Measurements from ENCODE around the gene TMEM247.

Gene TMEM247

DNA sequence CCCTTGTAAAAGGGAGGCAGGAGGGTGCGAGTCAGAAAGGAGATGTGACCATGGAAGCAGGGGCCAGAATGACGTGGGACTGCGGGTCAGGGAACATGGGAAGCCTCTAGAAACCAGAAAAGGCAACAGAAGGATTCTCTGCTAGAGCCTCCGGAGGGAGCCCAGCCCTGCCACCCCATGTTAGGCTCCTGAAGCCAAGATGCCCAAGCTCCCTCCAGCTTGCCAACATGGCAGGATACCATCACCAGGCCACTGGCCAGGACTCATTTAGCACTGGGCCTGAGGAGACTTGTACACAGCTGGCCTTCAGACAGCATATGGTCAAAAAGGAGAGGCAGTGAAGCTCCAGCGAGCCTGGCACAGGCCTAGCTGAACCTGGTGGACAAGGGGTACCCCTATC lies 5.6 kb downstream of the TMEM247 start:
- FAIRE-seq, result no peak
- TF ChIP-seq PAX5 (IDR thresholded peaks at IDR 0.05; ENCODE audit: insufficient read depth, low read length, severe bottlenecking), result no peak
- no peak for TF ChIP-seq POLR2A (IDR thresholded peaks at IDR 0.05; ENCODE audit: low read depth, low read length)
- no peak for TF ChIP-seq TAF1 (IDR thresholded peaks at IDR 0.05; ENCODE audit: low read depth, low read length)
- TF ChIP-seq SPI1 (IDR thresholded peaks at IDR 0.05; ENCODE audit: low read depth, low read length), result no peak
- no peak for TF ChIP-seq POU2F2 (IDR thresholded peaks at IDR 0.05; ENCODE audit: low read depth, low read length)
- no peak for TF ChIP-seq POLR2AphosphoS5 (IDR thresholded peaks at IDR 0.05; ENCODE audit: low read depth, low read length)
- DNase-seq (ENCODE audit: insufficient read length, low spot score), result no peak

DNA sequence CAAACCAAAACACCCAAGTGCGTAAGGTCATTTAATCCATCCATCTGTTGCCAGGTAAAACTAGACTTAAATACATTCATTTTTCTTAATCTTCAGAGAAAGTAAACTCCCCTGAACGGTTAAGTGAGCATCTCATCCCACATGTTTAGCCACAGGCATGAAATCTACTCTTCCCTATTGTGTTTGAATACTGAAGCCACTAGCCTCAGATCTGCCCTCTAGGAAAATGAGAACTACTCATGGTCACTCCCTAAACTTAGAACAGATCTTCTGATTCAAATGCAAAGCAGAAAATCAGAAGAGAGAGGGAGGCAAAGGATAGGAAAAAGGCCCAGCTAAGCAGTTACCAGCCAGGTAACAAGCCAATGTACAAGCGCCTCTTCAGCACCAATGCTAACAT lies 7.1 kb downstream of the TMEM247 start:
- FAIRE-seq, result no peak

DNA sequence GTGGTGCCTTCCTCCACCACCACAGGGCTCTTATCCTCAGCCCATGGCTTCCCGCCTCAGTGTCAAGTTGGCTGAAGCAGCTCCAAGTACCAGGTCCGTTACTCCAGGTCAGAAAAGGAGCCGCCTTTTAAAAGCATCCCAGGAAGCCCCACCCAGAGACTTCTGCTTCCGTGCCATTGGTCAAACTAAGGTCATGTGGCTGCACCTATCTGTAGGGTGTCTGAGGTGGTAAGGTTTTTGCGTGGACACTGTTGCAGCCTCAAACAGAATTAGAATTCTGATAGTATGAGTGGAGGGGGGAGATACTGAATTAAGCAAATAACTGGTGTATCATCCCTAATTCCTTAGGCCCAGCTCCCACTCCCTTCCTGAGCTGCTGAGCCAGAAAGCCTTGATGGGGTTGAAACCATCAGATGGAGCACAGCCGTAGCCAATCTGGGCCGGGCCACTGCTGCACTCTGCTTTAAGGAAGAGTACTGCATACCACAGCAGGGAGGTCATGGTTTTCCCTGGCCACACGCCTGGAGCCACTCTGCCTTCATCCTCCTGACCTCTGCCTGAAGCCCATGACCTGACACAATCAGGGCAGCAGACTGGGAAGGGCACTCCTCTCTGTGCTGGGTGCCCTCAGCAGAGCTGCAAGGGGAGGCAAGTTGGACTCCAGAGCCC lies 8.4 kb downstream of the TMEM247 start:
- DNase-seq (ENCODE audit: insufficient read length, low spot score), result no peak
- no peak for FAIRE-seq
- TF ChIP-seq POU2F2 (IDR thresholded peaks at IDR 0.05; ENCODE audit: low read depth, low read length), result no peak
- TF ChIP-seq TAF1 (IDR thresholded peaks at IDR 0.05; ENCODE audit: low read depth, low read length), result no peak
- no peak for TF ChIP-seq POLR2AphosphoS5 (IDR thresholded peaks at IDR 0.05; ENCODE audit: low read depth, low read length)
- TF ChIP-seq POLR2A (IDR thresholded peaks at IDR 0.05; ENCODE audit: low read depth, low read length), result no peak
- no peak for TF ChIP-seq SPI1 (IDR thresholded peaks at IDR 0.05; ENCODE audit: low read depth, low read length)
- TF ChIP-seq PAX5 (IDR thresholded peaks at IDR 0.05; ENCODE audit: insufficient read depth, low read length, severe bottlenecking), result no peak

More for the DNA sequence above, 7.1 kb downstream of the TMEM247 start:
- TF ChIP-seq POLR2A (IDR thresholded peaks at IDR 0.05; ENCODE audit: low read depth, low read length) (no peak), POLR2AphosphoS5 (IDR thresholded peaks at IDR 0.05; ENCODE audit: low read depth, low read length) (no peak), TAF1 (IDR thresholded peaks at IDR 0.05; ENCODE audit: low read depth, low read length) (no peak), SPI1 (IDR thresholded peaks at IDR 0.05; ENCODE audit: low read depth, low read length) (no peak), POU2F2 (IDR thresholded peaks at IDR 0.05; ENCODE audit: low read depth, low read length) (no peak), PAX5 (IDR thresholded peaks at IDR 0.05; ENCODE audit: insufficient read depth, low read length, severe bottlenecking) (no peak)
- no peak for DNase-seq (ENCODE audit: insufficient read length, low spot score)

DNA sequence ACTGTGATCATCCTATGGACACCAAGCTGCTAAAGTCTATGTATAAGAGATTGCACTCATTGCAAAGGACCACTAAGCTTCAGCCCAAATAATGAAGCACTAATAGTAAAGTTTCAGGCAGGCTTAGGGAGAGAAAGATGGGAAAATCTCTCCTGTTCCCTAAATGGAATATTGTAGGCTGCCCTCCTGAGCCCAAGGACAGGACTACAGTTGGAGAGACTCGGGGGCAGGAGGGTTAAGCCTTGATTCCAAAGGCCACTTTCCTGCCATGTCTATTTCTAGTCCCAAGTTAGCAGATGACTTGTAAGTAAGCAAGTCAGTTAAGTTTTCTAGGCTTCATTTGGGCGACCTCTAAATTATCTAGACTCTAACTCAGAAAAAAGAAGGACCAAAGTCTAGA lies 9.0 kb downstream of the TMEM247 start:
- FAIRE-seq, result no peak
- TF ChIP-seq POLR2A (IDR thresholded peaks at IDR 0.05; ENCODE audit: low read depth, low read length), result no peak
- TF ChIP-seq POU2F2 (IDR thresholded peaks at IDR 0.05; ENCODE audit: low read depth, low read length), result no peak
- no peak for TF ChIP-seq SPI1 (IDR thresholded peaks at IDR 0.05; ENCODE audit: low read depth, low read length)
- TF ChIP-seq POLR2AphosphoS5 (IDR thresholded peaks at IDR 0.05; ENCODE audit: low read depth, low read length), result no peak
- TF ChIP-seq TAF1 (IDR thresholded peaks at IDR 0.05; ENCODE audit: low read depth, low read length), result no peak
- no peak for TF ChIP-seq PAX5 (IDR thresholded peaks at IDR 0.05; ENCODE audit: insufficient read depth, low read length, severe bottlenecking)
- DNase-seq (ENCODE audit: insufficient read length, low spot score), result no peak

DNA sequence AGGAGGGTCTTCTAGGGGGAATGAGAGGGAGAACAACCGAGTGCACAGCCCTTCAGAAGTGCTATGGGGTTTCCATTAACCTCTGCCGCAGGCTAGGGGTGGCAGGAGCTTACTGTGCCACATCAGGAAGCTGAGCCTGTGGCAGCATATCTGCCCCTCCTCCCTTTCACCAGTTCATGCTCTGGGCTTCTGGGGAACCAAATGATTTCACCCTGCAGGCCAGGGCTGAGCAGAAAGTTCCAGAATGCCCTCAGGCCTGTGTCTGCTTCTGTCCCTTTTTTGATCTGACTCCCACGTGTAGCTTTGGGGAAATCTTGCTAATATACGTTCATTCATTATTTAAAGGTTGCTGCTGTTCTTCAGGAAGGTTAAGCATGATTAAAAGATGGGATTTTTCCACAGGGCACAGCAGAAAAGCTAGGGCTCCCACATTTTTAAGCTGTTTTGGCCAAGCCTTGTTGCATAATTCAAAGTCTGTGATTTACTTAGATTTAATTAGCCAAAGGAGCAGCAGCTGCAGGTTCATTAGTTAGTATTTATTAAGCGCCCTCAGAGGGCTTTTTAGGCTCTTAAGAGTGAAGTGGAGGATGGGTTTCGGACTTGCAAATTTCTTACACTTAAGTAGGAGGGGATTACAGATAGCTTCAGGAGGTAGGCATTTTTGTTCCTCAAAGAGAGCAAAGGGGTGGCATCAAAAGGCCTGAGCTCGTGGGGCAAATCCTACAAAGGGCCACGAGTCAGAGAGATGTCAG lies 10.2 kb downstream of the TMEM247 start:
- no peak for DNase-seq (ENCODE audit: insufficient read length, low spot score)
- TF ChIP-seq SPI1 (IDR thresholded peaks at IDR 0.05; ENCODE audit: low read depth, low read length) (no peak), PAX5 (IDR thresholded peaks at IDR 0.05; ENCODE audit: insufficient read depth, low read length, severe bottlenecking) (no peak), POLR2AphosphoS5 (IDR thresholded peaks at IDR 0.05; ENCODE audit: low read depth, low read length) (no peak), TAF1 (IDR thresholded peaks at IDR 0.05; ENCODE audit: low read depth, low read length) (no peak), POU2F2 (IDR thresholded peaks at IDR 0.05; ENCODE audit: low read depth, low read length) (no peak), POLR2A (IDR thresholded peaks at IDR 0.05; ENCODE audit: low read depth, low read length) (no peak)
- no peak for FAIRE-seq

DNA sequence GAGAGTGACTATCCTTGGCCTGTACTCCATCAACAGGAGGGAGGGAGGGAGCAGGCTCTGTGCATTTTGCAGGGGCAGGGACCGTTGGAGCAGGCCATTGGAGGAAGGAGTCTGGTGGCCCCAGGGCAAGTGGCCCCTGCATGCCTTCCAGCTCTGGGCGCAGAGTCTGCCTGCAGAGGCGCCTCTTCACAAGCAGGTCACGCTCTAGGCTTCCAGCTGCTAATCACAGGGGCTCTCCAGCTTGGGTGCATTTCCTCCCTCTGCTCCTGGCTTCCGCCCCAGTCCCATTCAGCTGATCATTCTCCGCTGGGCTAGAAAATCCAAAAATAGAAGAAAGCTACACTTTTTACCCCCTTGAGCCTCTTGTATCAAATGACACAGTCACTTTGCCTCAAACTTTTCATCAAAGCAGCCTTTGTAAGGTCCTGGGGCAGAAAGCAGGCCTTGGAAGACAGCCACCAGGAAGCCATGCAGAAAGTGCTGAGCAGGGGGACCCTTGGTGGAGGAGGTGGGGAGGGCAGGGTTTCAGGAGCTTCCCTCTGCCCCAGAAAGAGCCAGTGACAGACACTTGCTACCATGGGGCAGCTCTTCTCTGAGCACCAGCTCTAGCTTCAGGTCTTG lies 11.3 kb downstream of the TMEM247 start:
- TF ChIP-seq PAX5 (IDR thresholded peaks at IDR 0.05; ENCODE audit: insufficient read depth, low read length, severe bottlenecking) (peak; percentile 88), POLR2AphosphoS5 (IDR thresholded peaks at IDR 0.05; ENCODE audit: low read depth, low read length) (no peak), TAF1 (IDR thresholded peaks at IDR 0.05; ENCODE audit: low read depth, low read length) (no peak), POLR2A (IDR thresholded peaks at IDR 0.05; ENCODE audit: low read depth, low read length) (no peak), POU2F2 (IDR thresholded peaks at IDR 0.05; ENCODE audit: low read depth, low read length) (no peak), SPI1 (IDR thresholded peaks at IDR 0.05; ENCODE audit: low read depth, low read length) (peak; percentile 58; the same call in 1 of the 2 replicates)
- FAIRE-seq, result peak; percentile 5
- DNase-seq (ENCODE audit: insufficient read length, low spot score), result peak; percentile 59

DNA sequence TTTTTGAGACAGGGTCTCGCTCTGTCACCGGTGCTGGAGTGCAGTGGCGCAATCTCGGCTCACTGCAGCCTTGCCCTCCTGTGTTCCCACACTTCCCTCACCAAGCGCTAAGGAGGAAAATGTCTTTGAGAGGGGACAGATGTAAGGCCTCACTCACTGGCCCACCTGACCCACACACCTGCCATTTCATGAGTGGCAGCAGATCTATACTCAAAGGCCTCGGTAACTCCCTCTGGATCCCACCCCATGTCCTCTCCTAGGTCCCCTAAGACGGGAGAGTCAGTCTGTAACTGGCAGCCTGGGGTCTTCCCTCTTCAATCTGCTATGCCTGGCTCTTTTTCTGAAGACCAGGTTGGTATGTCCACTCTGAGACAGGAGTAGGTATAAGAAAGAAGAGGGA lies 12.9 kb downstream of the TMEM247 start:
- FAIRE-seq (no peak), DNase-seq (ENCODE audit: insufficient read length, low spot score) (no peak)
- no peak for TF ChIP-seq TAF1 (IDR thresholded peaks at IDR 0.05; ENCODE audit: low read depth, low read length)
- TF ChIP-seq PAX5 (IDR thresholded peaks at IDR 0.05; ENCODE audit: insufficient read depth, low read length, severe bottlenecking), result no peak

DNA sequence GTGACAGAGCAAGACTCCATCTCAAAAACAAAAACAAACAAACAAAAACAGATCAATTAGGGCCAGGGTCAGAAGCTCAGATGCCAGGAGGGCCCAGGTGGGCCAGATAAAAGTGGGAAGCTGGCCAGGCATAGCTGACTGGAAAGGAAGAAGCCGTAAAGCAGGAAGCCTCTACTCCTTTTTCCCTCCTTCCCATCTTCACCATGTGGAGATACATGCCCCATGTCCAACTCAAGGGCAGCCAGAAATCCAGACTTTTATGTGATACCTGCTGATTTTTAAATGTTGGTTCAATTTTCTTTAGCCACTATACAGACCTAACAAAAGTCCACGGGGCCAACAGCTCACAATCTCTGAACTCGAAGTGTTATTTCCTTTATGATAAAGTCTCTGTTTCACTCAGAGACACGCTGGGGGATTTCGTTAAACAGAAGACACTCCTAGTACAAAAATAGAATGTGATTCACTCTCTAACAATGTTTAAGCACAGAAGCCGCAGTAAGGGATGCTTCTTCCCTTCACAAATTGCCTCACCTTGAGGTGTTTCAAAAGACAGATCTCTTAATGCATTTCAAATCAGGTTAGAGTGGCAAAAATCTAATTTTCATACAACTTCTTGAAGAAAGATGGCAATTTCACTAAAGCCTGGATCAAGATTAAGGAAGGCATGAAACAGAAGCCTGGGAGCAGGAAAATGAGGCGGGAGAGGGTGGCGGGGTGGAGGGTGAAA lies 14.0 kb downstream of the TMEM247 start:
- TF ChIP-seq TAF1 (IDR thresholded peaks at IDR 0.05; ENCODE audit: low read depth, low read length), result no peak
- TF ChIP-seq POLR2AphosphoS5 (IDR thresholded peaks at IDR 0.05; ENCODE audit: low read depth, low read length), result no peak
- no peak for TF ChIP-seq SPI1 (IDR thresholded peaks at IDR 0.05; ENCODE audit: low read depth, low read length)
- TF ChIP-seq PAX5 (IDR thresholded peaks at IDR 0.05; ENCODE audit: insufficient read depth, low read length, severe bottlenecking), result no peak
- no peak for TF ChIP-seq POU2F2 (IDR thresholded peaks at IDR 0.05; ENCODE audit: low read depth, low read length)
- no peak for DNase-seq (ENCODE audit: insufficient read length, low spot score)
- FAIRE-seq, result no peak

DNA sequence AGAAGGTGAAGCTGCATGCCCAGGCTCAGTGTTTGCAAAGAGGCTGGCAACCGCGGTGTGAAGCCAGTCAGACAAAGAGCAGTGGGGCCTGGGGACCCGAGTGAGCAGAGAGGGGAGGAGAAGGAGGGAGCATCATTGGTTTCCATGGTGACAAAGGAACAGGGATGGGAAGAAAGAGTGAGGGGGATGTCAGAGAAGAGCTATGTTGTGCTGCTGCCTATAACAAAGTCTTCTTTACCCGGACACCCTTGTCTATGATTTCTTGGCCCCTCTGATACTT lies 14.5 kb downstream of the TMEM247 start:
- FAIRE-seq (no peak), DNase-seq (ENCODE audit: insufficient read length, low spot score) (no peak)
- no peak for TF ChIP-seq POLR2AphosphoS5 (IDR thresholded peaks at IDR 0.05; ENCODE audit: low read depth, low read length)
- TF ChIP-seq PAX5 (IDR thresholded peaks at IDR 0.05; ENCODE audit: insufficient read depth, low read length, severe bottlenecking), result no peak
- no peak for TF ChIP-seq POLR2A (IDR thresholded peaks at IDR 0.05; ENCODE audit: low read depth, low read length)
- TF ChIP-seq TAF1 (IDR thresholded peaks at IDR 0.05; ENCODE audit: low read depth, low read length), result no peak
- TF ChIP-seq SPI1 (IDR thresholded peaks at IDR 0.05; ENCODE audit: low read depth, low read length), result no peak
- no peak for TF ChIP-seq POU2F2 (IDR thresholded peaks at IDR 0.05; ENCODE audit: low read depth, low read length)

Data from GM12891 (cell line).